GM12875 (cell line): ENCODE data around the gene TAS1R1.
A peak's percentile ranks its signal among the peaks of the same experiment; 100 is the strongest.

ENCODE experiments used
- H3K4me3 ChIP-seq: one replicate; pipeline ENCODE4 v1.5.1; 2011; ENCODE audit warnings: low read depth, low read length, control low read depth
- CTCF ChIP-seq: IDR thresholded peaks from 2 replicates; pipeline ENCODE4 v1.5.1; 2011; ENCODE audit warnings: low read depth, mild to moderate bottlenecking, control low read depth, inconsistent platforms, low read length, moderate library complexity, borderline replicate concordance; ENCODE audit not compliant: insufficient read depth

The TAS1R1 gene

GRCh38 chr1:6554907-6555778, at the start of gene TAS1R1:
TSS of gene TAS1R1 (plus strand) at chr1:6555307. CDS start at chr1:6555374, 67 bp downstream.
- H3K4me3 ChIP-seq: peak within 1 kb of the TSS; percentile 98
- TF ChIP-seq CTCF: no peak

- TF ChIP-seq CTCF: no peak
- H3K4me3 ChIP-seq: no peak overlapping the region
These were observed 49.5 kb upstream of the TAS1R1 start for GRCh38 chr1:6505367-6506209.

GRCh38 chr1:6506210-6507036, 48.7 kb upstream of the TAS1R1 start:
- no peak overlapping the region for H3K4me3 ChIP-seq
- no peak for TF ChIP-seq CTCF

GRCh38 chr1:6507037-6507428, 48.1 kb upstream of the TAS1R1 start:
- TF ChIP-seq CTCF: no peak
- no peak overlapping the region for H3K4me3 ChIP-seq

GRCh38 chr1:6507461-6507911, 47.6 kb upstream of the TAS1R1 start:
- no peak for TF ChIP-seq CTCF
- no peak overlapping the region for H3K4me3 ChIP-seq

- H3K4me3 ChIP-seq: no peak overlapping the region
- TF ChIP-seq CTCF: no peak
These were observed 46.8 kb upstream of the TAS1R1 start for GRCh38 chr1:6508154-6508815.
